GM23248 (cell line): ENCODE results near the gene SLC29A4.

Source experiments
- EZH2 ChIP-seq: fragments of 200-600 bp; sonication (generic); IDR thresholded peaks from 2 replicates; pipeline ENCODE4 v1.6.1; 2018; ENCODE audit warnings: antibody characterized with exemption, mild to moderate bottlenecking; ENCODE audit not compliant: insufficient read depth, poor library complexity, severe bottlenecking
- EZH2phosphoT487 ChIP-seq: fragments of 200-600 bp; sonication (generic); IDR thresholded peaks from 2 replicates; pipeline ENCODE4 v1.6.1; 2018; ENCODE audit warnings: antibody characterized with exemption, moderate library complexity, mild to moderate bottlenecking, low read depth; ENCODE audit not compliant: insufficient read depth

- TF ChIP-seq EZH2, result no peak
- no peak for TF ChIP-seq EZH2phosphoT487
These were observed 69.8 kb downstream of the SLC29A4 start for GRCh38 chr7:5352440-5353010.
